Neuronal stem cell (in vitro differentiated cells): Measurements from ENCODE around the gene KMO.

Experiments
- DNase-seq: peaks from one replicate; pipeline ENCODE4 v3.0.0-alpha.2; 2013; ENCODE audit warnings: low spot score
- H2AFZ ChIP-seq: one replicate; pipeline ENCODE4 v1.6.1; 2013; ENCODE audit warnings: mild to moderate bottlenecking, low read length, inconsistent platforms
- H2AK5ac ChIP-seq: 2 replicates; pipeline ENCODE4 v1.6.1; 2013; ENCODE audit warnings: low read depth, mild to moderate bottlenecking, inconsistent platforms, low read length, moderate library complexity, mixed read lengths
- H2BK120ac ChIP-seq: 2 replicates; pipeline ENCODE4 v1.6.1; 2013; ENCODE audit warnings: low read depth, mild to moderate bottlenecking, inconsistent platforms, low read length, moderate library complexity, mixed read lengths
- H2BK12ac ChIP-seq: one replicate; pipeline ENCODE4 v1.6.1; 2013; ENCODE audit warnings: low read length, inconsistent platforms
- H2BK15ac ChIP-seq: 2 replicates; pipeline ENCODE4 v1.6.1; 2013; ENCODE audit warnings: mild to moderate bottlenecking, low read length, inconsistent platforms, mixed read lengths
- H2BK5ac ChIP-seq: one replicate; pipeline ENCODE4 v1.6.1; 2013; ENCODE audit warnings: inconsistent platforms, mild to moderate bottlenecking, low read length, moderate library complexity
- H3K14ac ChIP-seq: one replicate; pipeline ENCODE4 v1.6.1; 2013; ENCODE audit warnings: low read length, inconsistent platforms
- H3K18ac ChIP-seq: 2 replicates; pipeline ENCODE4 v1.6.1; 2013; ENCODE audit warnings: low read length, inconsistent platforms
- H3K23ac ChIP-seq: 2 replicates; pipeline ENCODE4 v1.6.1; 2013; ENCODE audit warnings: low read depth, mild to moderate bottlenecking, mixed read lengths, low read length, inconsistent platforms; ENCODE audit not compliant: poor library complexity
- H3K27ac ChIP-seq: replicated peaks from 3 replicates; pipeline ENCODE4 v1.5.1; 2013; ENCODE audit warnings: low read length, inconsistent platforms
- H3K27me3 ChIP-seq, 3 experiments: 2 replicates each; pipeline ENCODE4 v1.6.1; 2013; ENCODE audit warnings: low read length in 3 of 3, mild to moderate bottlenecking in 2 of 3, inconsistent platforms in 1 of 3, low read depth in 1 of 3, mixed read lengths in 1 of 3, moderate library complexity in 1 of 3; ENCODE audit not compliant: control insufficient read depth in 3 of 3, insufficient read depth in 3 of 3
- H3K36me3 ChIP-seq, 2 donors: replicated peaks in 1 of 2; 2 replicates each; pipeline ENCODE4 v1.6.1; 2013; ENCODE audit warnings: low read length in 2 of 2; ENCODE audit not compliant: control insufficient read depth in 2 of 2, insufficient read depth in 2 of 2
- H3K4ac ChIP-seq: 2 replicates; pipeline ENCODE4 v1.6.1; 2013; ENCODE audit warnings: inconsistent platforms, mild to moderate bottlenecking, low read length, moderate library complexity
- H3K4me1 ChIP-seq, 2 donors: 1 replicate in 1 of 2; 2 replicates in 1 of 2; pipeline ENCODE4 v1.6.1; 2013; ENCODE audit warnings: low read length in 2 of 2, low read depth in 1 of 2; ENCODE audit not compliant: control insufficient read depth in 2 of 2, insufficient read depth in 1 of 2
- H3K4me2 ChIP-seq: one replicate; pipeline ENCODE4 v1.6.1; 2013; ENCODE audit warnings: mild to moderate bottlenecking, low read length, inconsistent platforms; ENCODE audit not compliant: insufficient read depth, poor library complexity, severe bottlenecking
- H3K4me3 ChIP-seq, 2 donors: 2 replicates each; pipeline ENCODE4 v1.5.1; 2013; ENCODE audit warnings: low read length in 2 of 2, mild to moderate bottlenecking in 2 of 2, inconsistent platforms in 1 of 2, moderate library complexity in 1 of 2
- H3K79me1 ChIP-seq: one replicate; pipeline ENCODE4 v1.6.1; 2013; ENCODE audit warnings: low read depth, mild to moderate bottlenecking, inconsistent platforms, low read length, moderate library complexity
- H3K9ac ChIP-seq: one replicate; pipeline ENCODE4 v1.6.1; 2013; ENCODE audit warnings: mild to moderate bottlenecking, low read depth, low read length, inconsistent platforms; ENCODE audit not compliant: poor library complexity
- H3K9me3 ChIP-seq, 2 donors: replicated peaks in 1 of 2; 2 replicates each; pipeline versions ENCODE3 to v1.6.1; 2013; ENCODE audit warnings: low read length in 2 of 2, mild to moderate bottlenecking in 2 of 2, inconsistent platforms in 1 of 2, low read depth in 1 of 2, mixed read lengths in 1 of 2, moderate library complexity in 1 of 2; ENCODE audit not compliant: control insufficient read depth in 2 of 2, insufficient read depth in 1 of 2
- H4K8ac ChIP-seq: one replicate; pipeline ENCODE4 v1.6.1; 2013; ENCODE audit warnings: low read depth, mild to moderate bottlenecking, inconsistent platforms, low read length, moderate library complexity
- H4K91ac ChIP-seq: one replicate; pipeline ENCODE4 v1.6.1; 2013; ENCODE audit warnings: low read length, low read depth, mild to moderate bottlenecking, inconsistent platforms; ENCODE audit not compliant: poor library complexity
- WGBS, 2 donors: extraction: QIAGEN DNeasy Blood & Tissue Kit; methylation state at CpG; one replicate each; pipeline ENCODE4 v1.1.7; 2013; ENCODE audit warnings: missing lambda C conversion rate in 2 of 2, mixed read lengths in 1 of 2; ENCODE audit not compliant: insufficient read length in 2 of 2, insufficient replicate concordance in 1 of 2; ENCODE audit errors: extremely low coverage in 2 of 2; 5-methylcytosine and 5-hydroxymethylcytosine counted together

The KMO gene

GRCh38 chr1:241527146-241527545 lies 5.0 kb upstream of the KMO start:
- Histone ChIP-seq H2AK5ac (no peak overlapping the region), H3K18ac (no peak overlapping the region), H4K8ac (no peak overlapping the region), H3K4ac (no peak overlapping the region), H3K23ac (no peak overlapping the region), H3K4me2 (no peak overlapping the region), H3K14ac (no peak overlapping the region), H2BK120ac (no peak overlapping the region), H2BK15ac (no peak overlapping the region), H2BK12ac (no peak overlapping the region), H3K36me3 (no peaks in the 10 kb centered on the region), H2BK5ac (no peak overlapping the region), H3K27ac (no peak overlapping the region), H3K9me3 (no peaks in the 10 kb centered on the region), H3K9ac (no peak overlapping the region), H3K4me1 (no peaks in the 10 kb centered on the region), H3K27me3 (peaks cover 0 to 8% (median 0%) of the 10 kb centered on the region in 3 experiments), H2AFZ (no peak overlapping the region), H3K4me3 (no peak overlapping the region), H4K91ac (no peak overlapping the region), H3K79me1 (no peaks in the 10 kb centered on the region)
- no peak for DNase-seq
- no CpG with 5 or more reads among the region's 3 CpGs for WGBS, 2 donors

DNA sequence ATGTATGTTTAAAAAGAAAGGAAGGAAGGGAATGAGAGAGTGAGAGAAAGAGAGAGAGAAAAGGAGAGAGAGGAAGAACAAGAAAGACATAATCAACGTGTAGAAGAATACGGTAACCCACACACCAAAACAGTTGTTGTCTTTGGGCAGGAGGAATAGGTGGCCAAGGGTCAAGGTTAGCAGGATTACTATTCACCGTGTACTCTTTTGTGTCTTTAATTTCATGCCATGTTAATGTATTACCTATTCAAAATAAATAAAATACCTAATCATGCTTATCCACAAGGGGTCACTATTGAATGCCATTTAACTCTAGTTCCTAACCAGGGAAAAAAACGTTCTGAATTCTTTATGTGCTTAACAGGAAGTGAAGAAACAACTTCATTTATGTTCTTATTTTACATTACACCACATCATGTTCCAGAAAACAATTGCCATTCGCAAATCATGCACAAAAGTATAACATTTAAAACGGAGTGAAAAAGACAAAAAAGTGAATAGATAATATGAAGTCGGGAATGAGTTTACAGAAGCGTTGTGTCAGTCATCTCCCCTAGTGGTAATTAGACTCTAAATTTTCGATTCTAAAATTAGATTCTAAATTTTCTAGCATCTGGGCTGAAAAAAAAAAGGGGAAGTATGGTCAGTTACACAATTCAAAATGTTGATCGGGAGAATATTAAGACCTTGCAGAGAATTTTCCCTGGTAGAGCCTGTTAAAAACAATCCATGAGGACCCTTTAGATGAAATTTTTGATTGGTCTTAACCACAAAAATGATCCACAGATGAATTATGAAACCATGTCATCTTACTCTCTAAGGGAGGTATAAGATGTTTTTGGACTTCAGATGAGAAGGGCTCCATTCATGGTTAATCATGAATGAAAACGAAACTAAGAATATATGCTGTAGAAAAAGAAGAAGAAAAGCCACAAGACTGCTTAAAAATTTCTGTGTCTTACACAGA lies 700 bp upstream of the KMO start:
- no peak overlapping the region for H3K14ac ChIP-seq
- H3K27ac ChIP-seq: no peak overlapping the region
- no peak overlapping the region for H3K4ac ChIP-seq
- no peaks in the 10 kb centered on the region for H3K9me3 ChIP-seq
- H3K4me2 ChIP-seq: no peak overlapping the region
- WGBS, 2 donors: no CpG with 5 or more reads among the region's 11 CpGs
- peak overlapping the region; percentile 71 for H2AFZ ChIP-seq
- H2BK15ac ChIP-seq: no peak overlapping the region
- H2BK12ac ChIP-seq: no peak overlapping the region
- DNase-seq: peak; percentile 35
- no peak overlapping the region for H3K18ac ChIP-seq
- H3K4me1 ChIP-seq: no peaks in the 10 kb centered on the region
- no peak overlapping the region for H3K9ac ChIP-seq
- no peak overlapping the region for H2BK5ac ChIP-seq
- H3K27me3 ChIP-seq: peaks cover 0 to 14% (median 0%) of the 10 kb centered on the region in 3 experiments
- H4K8ac ChIP-seq: no peak overlapping the region
- no peaks in the 10 kb centered on the region for H3K79me1 ChIP-seq
- H3K4me3 ChIP-seq: peak overlapping the region in 1 of 2 donors; percentile 7
- no peak overlapping the region for H2BK120ac ChIP-seq
- H3K23ac ChIP-seq: no peak overlapping the region
- H2AK5ac ChIP-seq: no peak overlapping the region
- H4K91ac ChIP-seq: no peak overlapping the region
- no peaks in the 10 kb centered on the region for H3K36me3 ChIP-seq

- Histone ChIP-seq H3K27me3 (peaks cover 0 to 21% (median 0%) of the 10 kb centered on the region in 3 experiments), H3K9ac (no peak overlapping the region), H4K8ac (no peak overlapping the region), H2AK5ac (no peak overlapping the region), H3K14ac (no peak overlapping the region), H3K23ac (no peak overlapping the region), H2BK5ac (no peak overlapping the region), H4K91ac (no peak overlapping the region), H2AFZ (no peak overlapping the region), H2BK15ac (no peak overlapping the region), H3K4me2 (no peak overlapping the region), H3K9me3 (no peaks in the 10 kb centered on the region), H3K4me1 (no peaks in the 10 kb centered on the region), H2BK12ac (no peak overlapping the region), H3K4me3 (no peak overlapping the region), H3K79me1 (no peaks in the 10 kb centered on the region), H3K18ac (no peak overlapping the region), H3K4ac (no peak overlapping the region), H3K27ac (no peak overlapping the region), H2BK120ac (no peak overlapping the region), H3K36me3 (no peaks in the 10 kb centered on the region)
- no peak for DNase-seq
- WGBS, 2 donors: no CpG with 5 or more reads among the region's 7 CpGs
Observed at GRCh38 chr1:241532864-241533263, 686 bp downstream of the KMO start.

DNA sequence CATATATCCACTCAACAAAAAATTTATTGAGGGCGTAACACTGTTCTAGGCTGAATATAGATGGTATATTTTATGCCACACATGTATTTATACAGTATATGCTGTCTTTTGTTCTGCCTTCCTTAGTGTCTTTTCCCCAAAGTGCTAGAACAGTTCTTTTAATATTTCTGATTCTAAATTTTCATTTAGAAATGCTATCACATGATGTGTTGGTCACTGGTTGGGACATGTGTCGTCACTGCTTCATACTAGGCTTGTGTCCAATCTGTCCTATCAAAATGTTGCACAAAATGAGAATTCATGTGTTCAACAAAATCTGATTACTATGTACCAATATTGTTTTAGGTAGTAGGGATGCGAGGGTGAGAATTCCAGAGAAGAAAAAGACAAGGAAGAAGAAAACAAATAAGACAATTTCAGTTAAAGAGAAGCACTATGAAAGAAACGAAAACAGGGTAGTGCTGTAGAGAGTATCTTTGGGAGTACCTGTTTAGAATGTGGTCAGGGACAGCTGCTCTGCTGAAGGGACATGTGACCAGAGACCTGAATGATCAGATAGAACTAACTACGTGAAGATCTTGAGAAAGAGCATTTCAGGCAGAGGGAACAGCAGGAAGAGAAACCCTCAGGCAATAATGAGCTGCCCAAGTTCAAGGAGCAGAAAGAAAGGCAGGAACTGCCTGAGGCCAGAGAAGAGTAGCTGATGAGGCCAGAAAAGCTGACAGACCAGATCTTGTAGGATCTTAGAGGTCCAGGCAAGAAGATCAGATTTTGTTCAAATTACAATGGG lies 1.3 kb downstream of the KMO start:
- no peak for DNase-seq
- WGBS, 2 donors: no CpG with 5 or more reads among the region's 5 CpGs
- H4K91ac ChIP-seq: no peak overlapping the region

More for the DNA sequence above, 1.3 kb downstream of the KMO start:
- Histone ChIP-seq H3K36me3 (no peaks in the 10 kb centered on the region), H2BK12ac (no peak overlapping the region), H3K4me2 (no peak overlapping the region), H3K4me3 (no peak overlapping the region), H2AK5ac (no peak overlapping the region), H2AFZ (no peak overlapping the region), H3K9ac (no peak overlapping the region), H3K4ac (no peak overlapping the region), H3K14ac (no peak overlapping the region), H3K9me3 (no peaks in the 10 kb centered on the region), H3K18ac (no peak overlapping the region), H3K27ac (no peak overlapping the region), H3K23ac (no peak overlapping the region), H4K8ac (no peak overlapping the region), H2BK5ac (no peak overlapping the region), H3K4me1 (no peaks in the 10 kb centered on the region), H3K79me1 (no peaks in the 10 kb centered on the region), H2BK15ac (no peak overlapping the region), H3K27me3 (peaks cover 0 to 23% (median 0%) of the 10 kb centered on the region in 3 experiments), H2BK120ac (no peak overlapping the region)
